HepG2 (cell line): ENCODE data around the gene QRSL1.

Source experiments
- FOXC1 ChIP-seq: sonication (generic); formaldehyde crosslinking; IDR thresholded peaks from 2 replicates; pipeline ENCODE4 v1.8.0; 2022; ENCODE audit warnings: mild to moderate bottlenecking, missing genetic modification reagents, borderline replicate concordance
- FOXK2 ChIP-seq: fragments of 450-650 bp; IDR thresholded peaks from 2 replicates; pipeline ENCODE4 v1.6.1; 2016
- MAFF ChIP-seq: IDR thresholded peaks from 2 replicates; pipeline ENCODE4 v1.6.1; 2011; ENCODE audit warnings: low read depth, low read length, improper control_type of control experiment
- NCOA2 ChIP-seq: sonication (generic); formaldehyde crosslinking; IDR thresholded peaks from 2 replicates; pipeline ENCODE4 v1.8.0; 2022; ENCODE audit warnings: inconsistent platforms
- RAD21 ChIP-seq: fragments of 450-650 bp; formaldehyde crosslinking; IDR thresholded peaks from 2 replicates; pipeline ENCODE4 v1.5.0; 2020; ENCODE audit warnings: mild to moderate bottlenecking
- RFX5 ChIP-seq: IDR thresholded peaks from 2 replicates; pipeline ENCODE4 v1.6.1; 2011; ENCODE audit warnings: low read depth, low read length, improper control_type of control experiment
- SMC3 ChIP-seq: IDR thresholded peaks from 2 replicates; pipeline ENCODE4 v1.6.1; 2011; ENCODE audit warnings: low read length, improper control_type of control experiment
- ZBTB1 ChIP-seq: sonication (generic); formaldehyde crosslinking; IDR thresholded peaks from 2 replicates; pipeline ENCODE4 v1.4.0; 2020; ENCODE audit warnings: missing genetic modification reagents, borderline replicate concordance
- ZFP41 ChIP-seq: sonication (generic); formaldehyde crosslinking; IDR thresholded peaks from 2 replicates; pipeline ENCODE4 v1.4.0; 2020; ENCODE audit warnings: mild to moderate bottlenecking, missing genetic modification reagents, borderline replicate concordance
- ZNF296 ChIP-seq: sonication (generic); formaldehyde crosslinking; conservative IDR thresholded peaks from 2 replicates; pipeline ENCODE4 v1.5.0; 2020; ENCODE audit warnings: mild to moderate bottlenecking, missing genetic modification reagents
- TF ChIP-seq, protein P1 (sequence below), 2 experiments: IDR thresholded peaks; 2 replicates each; pipeline ENCODE4 v1.6.1; 2011 to 2012; ENCODE audit warnings: low read length in 2 of 2, borderline replicate concordance in 1 of 2, low read depth in 1 of 2, mild to moderate bottlenecking in 1 of 2, moderate library complexity in 1 of 2
- TF ChIP-seq, protein P2 (sequence below): sonication (generic); formaldehyde crosslinking; IDR thresholded peaks from 2 replicates; pipeline ENCODE4 v1.5.0; 2020; ENCODE audit warnings: mild to moderate bottlenecking, missing genetic modification reagents

DNA sequence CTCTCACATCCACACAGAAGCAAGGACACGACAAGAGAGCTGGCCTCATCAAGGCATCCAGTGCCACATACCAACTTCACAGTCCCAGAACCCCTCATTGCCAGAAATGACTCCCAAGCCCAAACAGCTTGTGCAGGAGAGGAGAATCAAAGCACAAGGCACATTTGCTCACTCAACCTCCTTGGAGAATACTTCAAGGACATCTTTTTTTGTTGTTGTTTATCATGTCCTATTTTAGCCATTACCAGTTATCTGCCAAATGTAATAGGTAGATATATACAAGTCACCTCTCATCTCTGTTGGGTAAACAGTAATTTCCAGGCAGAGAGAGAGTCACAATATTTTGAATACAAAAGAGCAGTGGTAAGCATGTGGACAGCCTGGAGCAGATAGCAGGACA lies 47.9 kb upstream of the QRSL1 start:
- no peak for TF ChIP-seq FOXC1 (CRISPR knock-in tag)
- TF ChIP-seq, protein P1, sequence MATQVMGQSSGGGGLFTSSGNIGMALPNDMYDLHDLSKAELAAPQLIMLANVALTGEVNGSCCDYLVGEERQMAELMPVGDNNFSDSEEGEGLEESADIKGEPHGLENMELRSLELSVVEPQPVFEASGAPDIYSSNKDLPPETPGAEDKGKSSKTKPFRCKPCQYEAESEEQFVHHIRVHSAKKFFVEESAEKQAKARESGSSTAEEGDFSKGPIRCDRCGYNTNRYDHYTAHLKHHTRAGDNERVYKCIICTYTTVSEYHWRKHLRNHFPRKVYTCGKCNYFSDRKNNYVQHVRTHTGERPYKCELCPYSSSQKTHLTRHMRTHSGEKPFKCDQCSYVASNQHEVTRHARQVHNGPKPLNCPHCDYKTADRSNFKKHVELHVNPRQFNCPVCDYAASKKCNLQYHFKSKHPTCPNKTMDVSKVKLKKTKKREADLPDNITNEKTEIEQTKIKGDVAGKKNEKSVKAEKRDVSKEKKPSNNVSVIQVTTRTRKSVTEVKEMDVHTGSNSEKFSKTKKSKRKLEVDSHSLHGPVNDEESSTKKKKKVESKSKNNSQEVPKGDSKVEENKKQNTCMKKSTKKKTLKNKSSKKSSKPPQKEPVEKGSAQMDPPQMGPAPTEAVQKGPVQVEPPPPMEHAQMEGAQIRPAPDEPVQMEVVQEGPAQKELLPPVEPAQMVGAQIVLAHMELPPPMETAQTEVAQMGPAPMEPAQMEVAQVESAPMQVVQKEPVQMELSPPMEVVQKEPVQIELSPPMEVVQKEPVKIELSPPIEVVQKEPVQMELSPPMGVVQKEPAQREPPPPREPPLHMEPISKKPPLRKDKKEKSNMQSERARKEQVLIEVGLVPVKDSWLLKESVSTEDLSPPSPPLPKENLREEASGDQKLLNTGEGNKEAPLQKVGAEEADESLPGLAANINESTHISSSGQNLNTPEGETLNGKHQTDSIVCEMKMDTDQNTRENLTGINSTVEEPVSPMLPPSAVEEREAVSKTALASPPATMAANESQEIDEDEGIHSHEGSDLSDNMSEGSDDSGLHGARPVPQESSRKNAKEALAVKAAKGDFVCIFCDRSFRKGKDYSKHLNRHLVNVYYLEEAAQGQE (IDR thresholded peaks at IDR 0.05; ENCODE audit: borderline replicate concordance in 1 of 2, low read depth in 1 of 2, low read length in 2 of 2) = no peak
- TF ChIP-seq NCOA2 (CRISPR knock-in tag) = no peak
- no peak for TF ChIP-seq FOXK2
- TF ChIP-seq MAFF = no peak
- TF ChIP-seq ZBTB1 (CRISPR knock-in tag) = no peak
- TF ChIP-seq, protein P2, sequence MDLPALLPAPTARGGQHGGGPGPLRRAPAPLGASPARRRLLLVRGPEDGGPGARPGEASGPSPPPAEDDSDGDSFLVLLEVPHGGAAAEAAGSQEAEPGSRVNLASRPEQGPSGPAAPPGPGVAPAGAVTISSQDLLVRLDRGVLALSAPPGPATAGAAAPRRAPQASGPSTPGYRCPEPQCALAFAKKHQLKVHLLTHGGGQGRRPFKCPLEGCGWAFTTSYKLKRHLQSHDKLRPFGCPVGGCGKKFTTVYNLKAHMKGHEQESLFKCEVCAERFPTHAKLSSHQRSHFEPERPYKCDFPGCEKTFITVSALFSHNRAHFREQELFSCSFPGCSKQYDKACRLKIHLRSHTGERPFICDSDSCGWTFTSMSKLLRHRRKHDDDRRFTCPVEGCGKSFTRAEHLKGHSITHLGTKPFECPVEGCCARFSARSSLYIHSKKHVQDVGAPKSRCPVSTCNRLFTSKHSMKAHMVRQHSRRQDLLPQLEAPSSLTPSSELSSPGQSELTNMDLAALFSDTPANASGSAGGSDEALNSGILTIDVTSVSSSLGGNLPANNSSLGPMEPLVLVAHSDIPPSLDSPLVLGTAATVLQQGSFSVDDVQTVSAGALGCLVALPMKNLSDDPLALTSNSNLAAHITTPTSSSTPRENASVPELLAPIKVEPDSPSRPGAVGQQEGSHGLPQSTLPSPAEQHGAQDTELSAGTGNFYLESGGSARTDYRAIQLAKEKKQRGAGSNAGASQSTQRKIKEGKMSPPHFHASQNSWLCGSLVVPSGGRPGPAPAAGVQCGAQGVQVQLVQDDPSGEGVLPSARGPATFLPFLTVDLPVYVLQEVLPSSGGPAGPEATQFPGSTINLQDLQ (CRISPR knock-in tag) = no peak
- TF ChIP-seq SMC3 = no peak
- TF ChIP-seq ZNF296 (CRISPR knock-in tag) = no peak
- no peak for TF ChIP-seq RFX5
- no peak for TF ChIP-seq RAD21 (CRISPR knock-in tag)
- no peak for TF ChIP-seq ZFP41 (CRISPR knock-in tag)
